HEK293 (cell line): ENCODE measurements around the gene GTF3C4.

ENCODE experiments used
- CTCF ChIA-PET: fragments of 350-600 bp; formaldehyde crosslinking; extraction: SDS; loops from one replicate; lab custom pipeline; 2021; ENCODE audit warnings: antibody characterized with exemption; lab: Yijun Ruan, JAX
- POLR2A ChIA-PET: fragments of 300-600 bp; formaldehyde crosslinking; extraction: SDS; loops from one replicate; lab custom pipeline; 2020; ENCODE audit warnings: antibody characterized with exemption, inconsistent platforms; lab: Yijun Ruan, JAX
- H3K27ac ChIP-seq: fragments of 200-500 bp; sonication (Bioruptor generic); 2 replicates; pipeline ENCODE4 v1.5.1; 2014; ENCODE audit warnings: low read depth, low read length, control low read depth, inconsistent platforms; ENCODE audit errors: extremely low read depth
- H3K36me3 ChIP-seq, 2 experiments: fragments of 200-500 bp in 1 of 2; sonication (Bioruptor generic) in 1 of 2; 1 replicate in 1 of 2; 2 replicates in 1 of 2; pipeline ENCODE4 v1.5.1; 2014 to 2017; ENCODE audit warnings: inconsistent platforms in 2 of 2, low read length in 2 of 2; ENCODE audit not compliant: control insufficient read depth in 2 of 2, insufficient read depth in 1 of 2
- H3K4me1 ChIP-seq: fragments of 200-500 bp; sonication (Bioruptor generic); 2 replicates; pipeline ENCODE4 v1.5.1; 2014; ENCODE audit warnings: mild to moderate bottlenecking, low read length, inconsistent platforms; ENCODE audit not compliant: control insufficient read depth, insufficient read depth
- H3K4me3 ChIP-seq: 2 replicates; pipeline ENCODE4 v1.5.1; 2011; ENCODE audit warnings: low read depth, mild to moderate bottlenecking, control low read depth, low read length, moderate library complexity
- H3K9me3 ChIP-seq: fragments of 200-500 bp; sonication (Bioruptor generic); 2 replicates; pipeline ENCODE4 v1.5.1; 2014; ENCODE audit warnings: low read depth, low read length, inconsistent platforms; ENCODE audit not compliant: control insufficient read depth, insufficient read depth
- HIC1 ChIP-seq: fragments of 450-650 bp; formaldehyde crosslinking; IDR thresholded peaks from 2 replicates; pipeline ENCODE4 v1.5.1; 2016; ENCODE audit warnings: missing biosample characterization, missing genetic modification characterization
- KLF8 ChIP-seq: fragments of 450-650 bp; formaldehyde crosslinking; IDR thresholded peaks from 2 replicates; pipeline ENCODE4 v1.5.1; 2016; ENCODE audit warnings: missing biosample characterization, missing genetic modification characterization
- SETDB1 ChIP-seq: IDR thresholded peaks from one replicate; pipeline ENCODE4 v1.6.1; 2017; ENCODE audit warnings: mild to moderate bottlenecking, low read length, moderate library complexity, mixed read lengths; ENCODE audit not compliant: insufficient read length
- SP2 ChIP-seq: fragments of 450-650 bp; formaldehyde crosslinking; IDR thresholded peaks from 2 replicates; pipeline ENCODE4 v1.5.1; 2016; ENCODE audit warnings: missing biosample characterization, missing genetic modification characterization
- YY2 ChIP-seq: fragments of 450-650 bp; formaldehyde crosslinking; IDR thresholded peaks from 2 replicates; pipeline ENCODE4 v1.5.1; 2016; ENCODE audit warnings: missing biosample characterization, missing genetic modification characterization
- ZBTB44 ChIP-seq: fragments of 450-650 bp; IDR thresholded peaks from 2 replicates; pipeline ENCODE4 v1.5.1; 2018; ENCODE audit warnings: missing biosample characterization, mild to moderate bottlenecking, missing genetic modification characterization
- ZNF18 ChIP-seq: fragments of 450-650 bp; formaldehyde crosslinking; IDR thresholded peaks from 2 replicates; pipeline ENCODE4 v1.5.1; 2016; ENCODE audit warnings: missing biosample characterization, missing genetic modification characterization
- ZNF416 ChIP-seq: fragments of 450-650 bp; formaldehyde crosslinking; IDR thresholded peaks from 2 replicates; pipeline ENCODE4 v1.5.1; 2016; ENCODE audit warnings: missing biosample characterization, missing genetic modification characterization
- ZNF426 ChIP-seq: fragments of 450-650 bp; formaldehyde crosslinking; IDR thresholded peaks from 2 replicates; pipeline ENCODE4 v1.5.1; 2017; ENCODE audit warnings: missing biosample characterization, missing genetic modification characterization, mild to moderate bottlenecking, inconsistent platforms, moderate library complexity
- ZNF473 ChIP-seq: fragments of 450-650 bp; formaldehyde crosslinking; IDR thresholded peaks from 2 replicates; pipeline ENCODE4 v1.5.1; 2017; ENCODE audit warnings: missing biosample characterization, missing genetic modification characterization
- ZNF530 ChIP-seq: fragments of 450-650 bp; formaldehyde crosslinking; IDR thresholded peaks from 2 replicates; pipeline ENCODE4 v1.5.1; 2016; ENCODE audit warnings: low read depth, missing biosample characterization, missing genetic modification characterization
- ZNF664 ChIP-seq: fragments of 450-650 bp; formaldehyde crosslinking; IDR thresholded peaks from 2 replicates; pipeline ENCODE4 v1.5.1; 2016; ENCODE audit warnings: missing biosample characterization, missing genetic modification characterization
- TF ChIP-seq, protein P1 (sequence below): fragments of 450-650 bp; formaldehyde crosslinking; IDR thresholded peaks from 2 replicates; pipeline ENCODE4 v1.5.1; 2016; ENCODE audit warnings: missing biosample characterization, missing genetic modification characterization
- TF ChIP-seq, protein P2 (sequence below): fragments of 450-650 bp; formaldehyde crosslinking; IDR thresholded peaks from 2 replicates; pipeline ENCODE4 v1.5.1; 2016; ENCODE audit warnings: missing biosample characterization, missing genetic modification characterization
- TF ChIP-seq, protein P3 (sequence below): fragments of 450-650 bp; formaldehyde crosslinking; IDR thresholded peaks from 2 replicates; pipeline ENCODE4 v1.5.1; 2017; ENCODE audit warnings: missing biosample characterization, missing genetic modification characterization
- TF ChIP-seq, protein P4 (sequence below): fragments of 450-650 bp; formaldehyde crosslinking; IDR thresholded peaks from 2 replicates; pipeline ENCODE4 v1.5.1; 2016; ENCODE audit warnings: missing biosample characterization, missing genetic modification characterization
- TF ChIP-seq, protein P5 (sequence below): fragments of 450-650 bp; formaldehyde crosslinking; IDR thresholded peaks from 2 replicates; pipeline ENCODE4 v1.5.1; 2016; ENCODE audit warnings: missing biosample characterization, missing genetic modification characterization
- TF ChIP-seq, protein P6 (sequence below): fragments of 450-650 bp; formaldehyde crosslinking; IDR thresholded peaks from 2 replicates; pipeline ENCODE4 v1.5.1; 2017; ENCODE audit warnings: missing biosample characterization, missing genetic modification characterization

Gene GTF3C4

GRCh38 chr9:132681561-132681960 is 11.3 kb downstream of the GTF3C4 start:
- Histone ChIP-seq H3K9me3 (no peaks in the 10 kb centered on the region), H3K4me3 (no peak overlapping the region), H3K27ac (no peak overlapping the region), H3K36me3 (peaks cover 37 to 88% of the 10 kb centered on the region in 2 experiments), H3K4me1 (no peaks in the 10 kb centered on the region)
- ChIA-PET CTCF (interaction anchor here (0.7 kb wide), 1 partner anchor 254 kb away, joined by 4 read pairs; no protein-coding TSS in a partner anchor), POLR2A (interaction anchor here (0.7 kb wide), 1 partner anchor 256 kb away, joined by 6 read pairs; no protein-coding TSS in a partner anchor)
- TF ChIP-seq, protein P1, sequence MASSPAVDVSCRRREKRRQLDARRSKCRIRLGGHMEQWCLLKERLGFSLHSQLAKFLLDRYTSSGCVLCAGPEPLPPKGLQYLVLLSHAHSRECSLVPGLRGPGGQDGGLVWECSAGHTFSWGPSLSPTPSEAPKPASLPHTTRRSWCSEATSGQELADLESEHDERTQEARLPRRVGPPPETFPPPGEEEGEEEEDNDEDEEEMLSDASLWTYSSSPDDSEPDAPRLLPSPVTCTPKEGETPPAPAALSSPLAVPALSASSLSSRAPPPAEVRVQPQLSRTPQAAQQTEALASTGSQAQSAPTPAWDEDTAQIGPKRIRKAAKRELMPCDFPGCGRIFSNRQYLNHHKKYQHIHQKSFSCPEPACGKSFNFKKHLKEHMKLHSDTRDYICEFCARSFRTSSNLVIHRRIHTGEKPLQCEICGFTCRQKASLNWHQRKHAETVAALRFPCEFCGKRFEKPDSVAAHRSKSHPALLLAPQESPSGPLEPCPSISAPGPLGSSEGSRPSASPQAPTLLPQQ (tag by site-specific recombination), result no peak
- no peak for TF ChIP-seq ZNF473 (tag by site-specific recombination)
- no peak for TF ChIP-seq ZNF426 (tag by site-specific recombination)
- TF ChIP-seq, protein P2, sequence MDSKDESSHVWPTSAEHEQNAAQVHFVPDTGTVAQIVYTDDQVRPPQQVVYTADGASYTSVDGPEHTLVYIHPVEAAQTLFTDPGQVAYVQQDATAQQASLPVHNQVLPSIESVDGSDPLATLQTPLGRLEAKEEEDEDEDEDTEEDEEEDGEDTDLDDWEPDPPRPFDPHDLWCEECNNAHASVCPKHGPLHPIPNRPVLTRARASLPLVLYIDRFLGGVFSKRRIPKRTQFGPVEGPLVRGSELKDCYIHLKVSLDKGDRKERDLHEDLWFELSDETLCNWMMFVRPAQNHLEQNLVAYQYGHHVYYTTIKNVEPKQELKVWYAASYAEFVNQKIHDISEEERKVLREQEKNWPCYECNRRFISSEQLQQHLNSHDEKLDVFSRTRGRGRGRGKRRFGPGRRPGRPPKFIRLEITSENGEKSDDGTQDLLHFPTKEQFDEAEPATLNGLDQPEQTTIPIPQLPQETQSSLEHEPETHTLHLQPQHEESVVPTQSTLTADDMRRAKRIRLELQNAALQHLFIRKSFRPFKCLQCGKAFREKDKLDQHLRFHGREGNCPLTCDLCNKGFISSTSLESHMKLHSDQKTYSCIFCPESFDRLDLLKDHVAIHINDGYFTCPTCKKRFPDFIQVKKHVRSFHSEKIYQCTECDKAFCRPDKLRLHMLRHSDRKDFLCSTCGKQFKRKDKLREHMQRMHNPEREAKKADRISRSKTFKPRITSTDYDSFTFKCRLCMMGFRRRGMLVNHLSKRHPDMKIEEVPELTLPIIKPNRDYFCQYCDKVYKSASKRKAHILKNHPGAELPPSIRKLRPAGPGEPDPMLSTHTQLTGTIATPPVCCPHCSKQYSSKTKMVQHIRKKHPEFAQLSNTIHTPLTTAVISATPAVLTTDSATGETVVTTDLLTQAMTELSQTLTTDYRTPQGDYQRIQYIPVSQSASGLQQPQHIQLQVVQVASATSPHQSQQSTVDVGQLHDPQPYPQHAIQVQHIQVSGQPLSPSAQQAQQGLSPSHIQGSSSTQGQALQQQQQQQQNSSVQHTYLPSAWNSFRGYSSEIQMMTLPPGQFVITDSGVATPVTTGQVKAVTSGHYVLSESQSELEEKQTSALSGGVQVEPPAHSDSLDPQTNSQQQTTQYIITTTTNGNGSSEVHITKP (tag by site-specific recombination), result no peak
- TF ChIP-seq, protein P3, sequence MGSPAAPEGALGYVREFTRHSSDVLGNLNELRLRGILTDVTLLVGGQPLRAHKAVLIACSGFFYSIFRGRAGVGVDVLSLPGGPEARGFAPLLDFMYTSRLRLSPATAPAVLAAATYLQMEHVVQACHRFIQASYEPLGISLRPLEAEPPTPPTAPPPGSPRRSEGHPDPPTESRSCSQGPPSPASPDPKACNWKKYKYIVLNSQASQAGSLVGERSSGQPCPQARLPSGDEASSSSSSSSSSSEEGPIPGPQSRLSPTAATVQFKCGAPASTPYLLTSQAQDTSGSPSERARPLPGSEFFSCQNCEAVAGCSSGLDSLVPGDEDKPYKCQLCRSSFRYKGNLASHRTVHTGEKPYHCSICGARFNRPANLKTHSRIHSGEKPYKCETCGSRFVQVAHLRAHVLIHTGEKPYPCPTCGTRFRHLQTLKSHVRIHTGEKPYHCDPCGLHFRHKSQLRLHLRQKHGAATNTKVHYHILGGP, result no peak
- TF ChIP-seq, protein P4, sequence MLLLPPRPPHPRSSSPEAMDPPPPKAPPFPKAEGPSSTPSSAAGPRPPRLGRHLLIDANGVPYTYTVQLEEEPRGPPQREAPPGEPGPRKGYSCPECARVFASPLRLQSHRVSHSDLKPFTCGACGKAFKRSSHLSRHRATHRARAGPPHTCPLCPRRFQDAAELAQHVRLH (tag by site-specific recombination), result no peak
- TF ChIP-seq, protein P5, sequence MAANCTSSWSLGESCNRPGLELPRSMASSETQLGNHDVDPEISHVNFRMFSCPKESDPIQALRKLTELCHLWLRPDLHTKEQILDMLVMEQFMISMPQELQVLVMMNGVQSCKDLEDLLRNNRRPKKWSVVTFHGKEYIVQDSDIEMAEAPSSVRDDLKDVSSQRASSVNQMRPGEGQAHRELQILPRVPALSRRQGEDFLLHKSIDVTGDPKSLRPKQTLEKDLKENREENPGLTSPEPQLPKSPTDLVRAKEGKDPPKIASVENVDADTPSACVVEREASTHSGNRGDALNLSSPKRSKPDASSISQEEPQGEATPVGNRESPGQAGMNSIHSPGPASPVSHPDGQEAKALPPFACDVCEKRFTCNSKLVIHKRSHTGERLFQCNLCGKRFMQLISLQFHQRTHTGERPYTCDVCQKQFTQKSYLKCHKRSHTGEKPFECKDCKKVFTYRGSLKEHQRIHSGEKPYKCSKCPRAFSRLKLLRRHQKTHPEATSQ (tag by site-specific recombination), result no peak
- TF ChIP-seq, protein P6, sequence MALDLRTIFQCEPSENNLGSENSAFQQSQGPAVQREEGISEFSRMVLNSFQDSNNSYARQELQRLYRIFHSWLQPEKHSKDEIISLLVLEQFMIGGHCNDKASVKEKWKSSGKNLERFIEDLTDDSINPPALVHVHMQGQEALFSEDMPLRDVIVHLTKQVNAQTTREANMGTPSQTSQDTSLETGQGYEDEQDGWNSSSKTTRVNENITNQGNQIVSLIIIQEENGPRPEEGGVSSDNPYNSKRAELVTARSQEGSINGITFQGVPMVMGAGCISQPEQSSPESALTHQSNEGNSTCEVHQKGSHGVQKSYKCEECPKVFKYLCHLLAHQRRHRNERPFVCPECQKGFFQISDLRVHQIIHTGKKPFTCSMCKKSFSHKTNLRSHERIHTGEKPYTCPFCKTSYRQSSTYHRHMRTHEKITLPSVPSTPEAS (tag by site-specific recombination), result no peak

DNA sequence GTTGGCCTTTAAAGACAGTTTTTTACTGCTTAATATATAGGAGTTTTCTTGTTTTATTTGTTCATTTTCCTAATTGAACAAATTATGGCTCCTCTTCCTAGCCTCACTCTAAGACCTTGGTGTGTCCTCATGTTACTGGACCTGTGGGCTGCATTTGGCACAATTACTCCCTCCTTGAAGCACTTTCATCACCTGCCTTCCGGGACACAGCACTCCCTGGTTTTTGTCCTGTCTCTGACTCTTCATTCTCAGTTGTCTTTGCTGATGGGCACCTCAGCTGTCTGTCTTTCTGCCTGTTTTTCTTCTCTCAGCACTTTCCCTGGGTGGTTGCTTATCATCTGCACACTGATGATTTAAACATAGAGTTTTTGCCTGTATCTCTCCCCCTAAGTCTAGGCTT is 13.6 kb downstream of the GTF3C4 start:
- ChIA-PET CTCF (no interaction called here), POLR2A (no interaction called here)
- no peaks in the 10 kb centered on the region for H3K9me3 ChIP-seq
- no peaks in the 10 kb centered on the region for H3K4me1 ChIP-seq
- H3K4me3 ChIP-seq, result no peak overlapping the region
- no peak overlapping the region for H3K27ac ChIP-seq
- peaks cover 36 to 92% of the 10 kb centered on the region in 2 experiments for H3K36me3 ChIP-seq
- no peak for TF ChIP-seq ZNF530
- no peak for TF ChIP-seq HIC1 (tag by site-specific recombination)
- TF ChIP-seq SETDB1, result no peak
- TF ChIP-seq SP2 (tag by site-specific recombination), result no peak
- TF ChIP-seq ZBTB44 (tag by site-specific recombination), result no peak
- no peak for TF ChIP-seq ZNF416
- TF ChIP-seq KLF8, result no peak
- TF ChIP-seq ZNF664 (tag by site-specific recombination), result no peak
- TF ChIP-seq YY2 (tag by site-specific recombination), result no peak
- TF ChIP-seq ZNF18, result no peak
